ENCODE results near the gene EBLN1.

- TF ChIP-seq, protein P1, sequence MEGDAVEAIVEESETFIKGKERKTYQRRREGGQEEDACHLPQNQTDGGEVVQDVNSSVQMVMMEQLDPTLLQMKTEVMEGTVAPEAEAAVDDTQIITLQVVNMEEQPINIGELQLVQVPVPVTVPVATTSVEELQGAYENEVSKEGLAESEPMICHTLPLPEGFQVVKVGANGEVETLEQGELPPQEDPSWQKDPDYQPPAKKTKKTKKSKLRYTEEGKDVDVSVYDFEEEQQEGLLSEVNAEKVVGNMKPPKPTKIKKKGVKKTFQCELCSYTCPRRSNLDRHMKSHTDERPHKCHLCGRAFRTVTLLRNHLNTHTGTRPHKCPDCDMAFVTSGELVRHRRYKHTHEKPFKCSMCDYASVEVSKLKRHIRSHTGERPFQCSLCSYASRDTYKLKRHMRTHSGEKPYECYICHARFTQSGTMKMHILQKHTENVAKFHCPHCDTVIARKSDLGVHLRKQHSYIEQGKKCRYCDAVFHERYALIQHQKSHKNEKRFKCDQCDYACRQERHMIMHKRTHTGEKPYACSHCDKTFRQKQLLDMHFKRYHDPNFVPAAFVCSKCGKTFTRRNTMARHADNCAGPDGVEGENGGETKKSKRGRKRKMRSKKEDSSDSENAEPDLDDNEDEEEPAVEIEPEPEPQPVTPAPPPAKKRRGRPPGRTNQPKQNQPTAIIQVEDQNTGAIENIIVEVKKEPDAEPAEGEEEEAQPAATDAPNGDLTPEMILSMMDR (IDR thresholded peaks at IDR 0.05; ENCODE audit: borderline replicate concordance, extremely low read depth, low read length, poor library complexity, severe bottlenecking) = no peak
- no peak for TF ChIP-seq EZH2 (IDR thresholded peaks at IDR 0.05; ENCODE audit: borderline replicate concordance, low read depth, low read length, severe bottlenecking)
Observed at GRCh38 chr10:22263106-22263505, 45.3 kb upstream of the EBLN1 start.
